NCI-H1092 treated with DMSO at 0.1 percent for 48 hours (cell line): ENCODE results near the gene NPHS1.
"Not testable (repeated sequence)": the region's sequence is repeated elsewhere in the genome, so short reads cannot be mapped to it uniquely, and the experiment has no call there.

Experiments
- DNase-seq: peaks from one replicate; lab custom pipeline; 2025; lab: John Stamatoyannopoulos, UW

NPHS1 gene, protein sequence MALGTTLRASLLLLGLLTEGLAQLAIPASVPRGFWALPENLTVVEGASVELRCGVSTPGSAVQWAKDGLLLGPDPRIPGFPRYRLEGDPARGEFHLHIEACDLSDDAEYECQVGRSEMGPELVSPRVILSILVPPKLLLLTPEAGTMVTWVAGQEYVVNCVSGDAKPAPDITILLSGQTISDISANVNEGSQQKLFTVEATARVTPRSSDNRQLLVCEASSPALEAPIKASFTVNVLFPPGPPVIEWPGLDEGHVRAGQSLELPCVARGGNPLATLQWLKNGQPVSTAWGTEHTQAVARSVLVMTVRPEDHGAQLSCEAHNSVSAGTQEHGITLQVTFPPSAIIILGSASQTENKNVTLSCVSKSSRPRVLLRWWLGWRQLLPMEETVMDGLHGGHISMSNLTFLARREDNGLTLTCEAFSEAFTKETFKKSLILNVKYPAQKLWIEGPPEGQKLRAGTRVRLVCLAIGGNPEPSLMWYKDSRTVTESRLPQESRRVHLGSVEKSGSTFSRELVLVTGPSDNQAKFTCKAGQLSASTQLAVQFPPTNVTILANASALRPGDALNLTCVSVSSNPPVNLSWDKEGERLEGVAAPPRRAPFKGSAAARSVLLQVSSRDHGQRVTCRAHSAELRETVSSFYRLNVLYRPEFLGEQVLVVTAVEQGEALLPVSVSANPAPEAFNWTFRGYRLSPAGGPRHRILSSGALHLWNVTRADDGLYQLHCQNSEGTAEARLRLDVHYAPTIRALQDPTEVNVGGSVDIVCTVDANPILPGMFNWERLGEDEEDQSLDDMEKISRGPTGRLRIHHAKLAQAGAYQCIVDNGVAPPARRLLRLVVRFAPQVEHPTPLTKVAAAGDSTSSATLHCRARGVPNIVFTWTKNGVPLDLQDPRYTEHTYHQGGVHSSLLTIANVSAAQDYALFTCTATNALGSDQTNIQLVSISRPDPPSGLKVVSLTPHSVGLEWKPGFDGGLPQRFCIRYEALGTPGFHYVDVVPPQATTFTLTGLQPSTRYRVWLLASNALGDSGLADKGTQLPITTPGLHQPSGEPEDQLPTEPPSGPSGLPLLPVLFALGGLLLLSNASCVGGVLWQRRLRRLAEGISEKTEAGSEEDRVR (N-terminal part only)

DNA sequence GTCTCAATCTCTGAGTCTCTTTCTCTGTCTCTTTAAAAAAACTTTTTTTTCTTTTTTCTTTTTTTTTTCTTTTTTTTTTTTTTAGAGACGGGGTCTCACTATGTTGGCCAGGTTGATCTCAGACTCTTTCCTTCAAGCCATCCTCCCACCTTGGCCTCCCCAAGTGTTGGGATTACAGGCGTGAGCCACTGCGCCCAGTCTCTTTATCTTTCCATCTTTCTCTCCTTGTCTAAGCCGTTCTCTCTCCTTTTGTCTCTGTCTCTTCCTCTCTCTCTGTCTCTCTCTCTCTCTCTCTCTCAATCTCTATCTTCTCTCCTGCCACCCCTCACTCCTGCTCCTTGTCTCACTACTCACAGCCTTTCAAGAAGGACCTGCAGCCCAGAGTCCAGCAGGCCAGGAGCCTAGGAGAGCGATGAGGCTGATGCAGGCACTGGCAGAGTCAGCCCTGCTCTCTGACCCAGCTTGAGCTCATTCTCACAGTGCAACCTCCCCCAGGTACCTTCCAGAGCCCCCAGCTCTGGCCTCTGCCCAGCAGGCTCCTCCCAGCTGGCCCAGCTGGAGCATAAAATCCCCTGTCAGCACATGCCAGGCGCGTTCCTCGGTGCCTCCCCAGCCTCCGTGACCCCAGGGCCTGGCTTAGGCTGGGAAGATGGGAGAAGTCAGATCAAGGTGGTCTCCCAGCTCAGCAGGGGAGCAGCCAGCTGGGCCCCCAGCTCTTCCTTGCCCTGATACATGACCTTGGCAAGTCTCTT lies at the start of gene NPHS1:
Gene NPHS1 (minus strand): TSS at position 476 of the 752 bp plus-strand sequence. CDS start 667 bp downstream, outside the sequence.
- DNase-seq = no peak

DNA sequence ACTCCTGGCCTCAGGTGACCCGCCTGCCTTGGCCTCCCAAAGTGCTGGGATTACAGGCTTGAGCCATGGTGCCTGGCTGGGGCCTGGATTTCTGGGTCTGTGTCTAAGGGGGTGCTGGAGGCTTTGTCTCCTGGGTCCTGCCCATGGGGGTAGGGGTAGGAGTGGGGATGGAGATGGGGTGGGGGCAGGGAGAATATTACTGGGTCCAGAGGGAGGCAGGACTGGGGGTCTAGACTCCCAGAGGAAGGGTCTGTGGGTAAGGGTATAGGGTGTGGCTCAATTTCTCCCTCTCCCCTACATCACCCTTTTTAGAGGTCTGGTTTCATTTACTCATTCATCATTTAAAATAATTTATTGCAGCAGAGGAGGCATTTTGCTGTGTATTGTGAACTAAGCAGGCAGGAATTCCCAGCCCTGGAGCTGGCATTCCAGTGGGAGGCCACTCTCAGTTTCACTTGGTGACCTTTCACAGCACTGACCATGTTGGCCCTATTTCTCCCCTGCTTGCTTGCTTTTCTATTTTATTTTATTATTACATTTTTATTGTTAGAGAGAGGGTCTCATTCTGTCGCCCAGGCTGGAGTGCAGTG lies 48.8 kb upstream of the NPHS1 start:
- DNase-seq = no peak

DNA sequence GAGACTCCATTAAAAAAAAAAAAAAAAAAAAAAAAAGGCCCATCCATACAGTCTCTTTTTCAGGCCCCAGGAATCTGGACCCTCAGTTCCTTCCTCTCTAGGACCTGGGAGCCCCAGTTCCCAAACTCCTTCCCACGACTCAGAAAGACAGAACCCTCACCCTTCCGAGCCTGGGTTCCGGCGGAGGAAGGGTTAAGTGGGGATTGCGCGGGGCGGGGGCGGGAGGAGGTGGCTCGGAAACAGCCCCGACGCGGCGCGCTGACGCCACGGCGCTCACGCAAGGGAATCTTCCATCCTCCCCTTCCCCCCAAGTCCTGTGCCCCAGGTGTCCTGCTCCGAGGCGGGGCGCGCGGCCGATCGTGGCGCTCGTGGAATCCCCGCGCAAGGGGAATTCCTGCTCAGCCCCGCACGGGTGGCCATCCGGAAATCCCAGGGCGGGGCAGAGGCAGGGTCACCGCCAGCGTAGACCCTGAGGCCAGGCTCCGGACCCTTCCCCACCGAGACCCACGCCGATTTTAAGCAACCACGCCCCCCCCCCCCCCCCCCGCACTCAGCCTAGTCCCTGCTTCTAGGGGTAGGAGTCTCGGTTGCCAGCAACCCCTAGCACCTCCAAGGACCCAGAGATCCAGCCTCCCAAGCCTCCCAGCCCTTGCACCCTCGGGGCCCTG lies 47.4 kb upstream of the NPHS1 start:
- peak; percentile 8 for DNase-seq

DNA sequence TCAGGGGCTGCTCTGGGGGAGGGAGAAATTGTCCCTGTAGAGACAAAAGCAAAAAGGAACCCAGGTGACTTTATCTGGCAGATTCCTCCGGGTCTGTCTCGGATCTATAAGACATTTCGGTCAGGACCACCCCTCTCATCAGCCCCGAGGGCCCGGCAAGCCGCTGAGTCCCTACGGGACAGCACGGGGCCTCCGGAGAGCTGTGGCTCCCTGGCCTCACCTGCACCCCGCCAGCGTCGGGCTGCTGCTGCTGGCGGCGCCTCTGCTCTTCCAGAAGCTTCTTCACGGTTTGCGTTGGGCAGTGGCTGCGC lies 46.1 kb upstream of the NPHS1 start:
- DNase-seq = no peak

DNA sequence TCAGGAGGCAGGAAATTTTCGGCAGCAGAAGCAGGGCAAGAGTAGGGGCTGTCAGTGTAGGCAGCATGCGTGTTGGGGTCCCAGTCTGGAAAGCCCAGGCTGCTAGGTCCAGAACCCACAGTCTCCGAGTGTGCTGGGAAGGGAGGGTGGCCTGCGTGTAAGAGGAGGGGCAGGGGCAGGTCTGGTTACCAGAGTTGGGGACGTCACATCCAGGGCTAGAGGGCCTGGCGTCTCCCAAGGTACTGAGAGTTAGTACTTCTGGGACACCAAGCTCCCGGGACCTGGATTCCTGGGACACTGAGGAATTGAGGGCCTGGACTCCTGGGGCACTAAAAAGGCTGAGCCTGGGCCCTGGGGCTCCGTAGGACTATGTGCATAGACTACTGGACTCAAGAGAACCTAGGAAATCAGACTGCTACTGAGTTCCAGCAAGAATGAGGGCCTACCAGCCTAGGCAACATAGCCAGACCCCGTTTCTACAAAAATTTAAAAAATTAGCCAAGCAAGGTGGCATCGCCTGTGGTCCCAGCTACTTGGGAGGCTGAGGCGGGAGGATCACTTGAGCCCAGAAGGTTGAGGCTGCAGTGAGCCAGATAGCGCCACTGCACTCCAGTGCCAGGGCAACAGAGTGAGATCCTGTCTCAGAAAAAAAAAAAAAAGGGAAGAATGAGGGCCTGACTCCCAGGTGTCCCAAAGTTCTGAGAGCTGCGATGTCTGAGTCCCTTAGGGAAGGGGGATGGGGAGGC lies 45.6 kb upstream of the NPHS1 start:
- DNase-seq = no peak

DNA sequence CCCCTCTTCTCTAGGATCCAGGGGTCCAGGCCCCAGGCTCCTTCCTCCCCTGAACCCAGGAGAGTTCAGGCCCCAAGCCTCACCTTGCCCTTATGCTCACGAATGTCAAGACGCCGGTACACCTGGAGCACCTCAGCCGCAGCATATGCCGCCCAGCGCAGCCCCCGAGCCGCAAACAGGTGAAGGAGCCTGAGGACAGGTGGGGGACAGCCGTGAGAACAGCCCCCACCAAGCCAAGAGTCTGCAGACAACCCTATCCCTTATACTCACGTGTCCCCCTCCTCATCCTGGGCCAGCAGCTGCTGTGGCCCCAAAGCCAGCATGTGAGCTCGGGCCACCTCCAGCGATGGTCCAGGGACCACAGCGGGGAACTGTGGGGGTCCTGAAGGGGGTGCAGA lies 44.3 kb upstream of the NPHS1 start:
- DNase-seq = no peak

DNA sequence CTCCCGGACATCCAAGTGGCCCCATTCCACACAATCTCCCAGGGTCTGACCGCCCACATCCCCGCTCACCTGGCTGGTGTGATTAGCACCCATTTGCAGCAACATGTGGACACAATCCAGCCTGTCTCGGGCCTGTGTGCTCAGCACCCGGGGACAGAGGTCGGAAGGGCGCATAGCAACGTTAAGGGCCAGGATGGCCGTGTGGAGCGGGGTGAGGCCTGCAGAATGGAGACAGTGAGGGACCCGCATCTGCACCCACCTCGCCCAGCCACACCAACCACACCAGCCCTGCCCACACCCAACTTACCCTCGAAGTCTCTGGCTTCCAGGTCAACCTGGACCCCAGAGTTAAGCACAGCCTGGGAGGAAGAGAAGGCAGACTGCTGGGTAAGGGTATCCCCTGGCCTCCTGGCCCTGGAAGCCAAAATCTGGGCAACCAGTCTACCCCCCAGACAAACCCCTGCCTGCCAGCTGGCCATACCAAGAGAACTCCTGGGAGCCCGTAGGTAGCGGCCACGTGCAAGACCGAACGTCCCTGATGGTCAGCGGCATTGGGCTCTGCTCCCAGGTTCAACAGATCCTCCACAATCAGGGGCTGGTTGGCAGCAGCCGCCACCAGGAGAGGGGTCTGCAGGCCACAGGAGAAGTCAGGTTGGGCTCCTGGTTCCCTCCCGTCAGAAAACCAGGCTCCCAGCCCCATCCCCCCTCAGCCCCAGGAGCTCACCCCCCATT lies 43.8 kb upstream of the NPHS1 start:
- DNase-seq = no peak

DNA sequence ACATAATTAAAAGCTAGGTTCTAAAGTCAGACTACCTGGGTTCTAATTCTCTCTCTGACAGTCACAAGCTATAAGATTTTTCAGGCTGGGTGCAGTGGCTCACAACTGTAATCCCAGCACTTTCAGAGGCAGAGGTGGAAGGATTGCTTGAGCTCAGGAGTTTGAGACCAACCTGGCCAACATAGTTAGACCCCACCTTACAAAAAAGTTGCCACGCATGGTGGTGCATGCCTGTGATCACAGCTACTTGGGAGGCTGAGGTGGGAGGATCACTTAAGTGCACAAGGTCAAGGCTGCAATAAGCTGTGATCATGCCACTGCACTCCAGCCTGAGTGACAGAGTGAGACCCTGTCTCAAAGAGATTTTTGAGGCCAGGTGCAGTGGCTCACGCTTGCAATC lies 42.0 kb upstream of the NPHS1 start:
- no peak for DNase-seq

DNA sequence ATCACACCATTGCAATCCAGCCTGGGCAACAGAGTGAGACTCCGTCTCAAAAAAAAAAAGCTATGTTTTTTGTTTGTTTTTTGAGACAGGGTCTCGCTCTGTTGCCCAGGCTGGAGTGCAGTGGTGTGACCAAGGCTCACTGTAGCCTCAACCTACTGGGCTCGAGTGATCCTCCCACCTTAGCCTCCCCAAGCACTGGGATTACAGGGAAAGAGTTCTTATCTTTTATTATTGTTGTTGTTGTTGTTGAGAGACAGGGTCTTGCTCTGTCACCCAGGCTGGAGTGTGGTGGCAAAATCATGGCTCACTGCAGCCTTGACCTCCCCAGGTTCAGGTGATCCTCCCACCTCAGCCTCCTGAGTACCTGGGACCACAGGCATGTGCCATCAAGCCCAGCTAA lies 39.5 kb upstream of the NPHS1 start:
- DNase-seq = not testable (repeated sequence)

DNA sequence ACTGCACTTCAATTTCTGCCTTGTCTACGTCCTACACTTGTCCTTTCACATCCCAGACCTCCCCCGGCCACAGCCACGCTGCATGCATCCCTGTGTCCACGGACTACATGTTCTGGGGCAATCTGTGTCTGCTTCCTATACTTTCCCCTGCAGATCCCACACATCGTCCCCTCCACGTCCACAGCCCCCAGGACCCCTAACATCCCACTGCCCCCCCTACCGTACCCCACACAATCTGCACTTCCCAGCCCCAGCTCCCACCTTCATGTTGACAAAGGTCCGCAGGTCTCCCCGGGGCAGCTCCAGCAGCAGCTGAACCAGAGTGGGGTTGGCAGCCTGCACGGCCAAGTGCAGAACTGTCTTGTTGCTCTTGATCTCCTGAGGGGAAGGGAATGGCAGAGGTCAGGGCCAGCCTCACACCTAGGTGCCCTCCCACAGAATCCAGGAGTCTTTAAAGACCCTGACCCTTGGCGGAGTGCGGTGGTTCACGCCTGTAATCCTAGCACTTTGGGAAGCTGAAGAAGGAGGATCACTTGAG lies 37.9 kb upstream of the NPHS1 start:
- no peak for DNase-seq

DNA sequence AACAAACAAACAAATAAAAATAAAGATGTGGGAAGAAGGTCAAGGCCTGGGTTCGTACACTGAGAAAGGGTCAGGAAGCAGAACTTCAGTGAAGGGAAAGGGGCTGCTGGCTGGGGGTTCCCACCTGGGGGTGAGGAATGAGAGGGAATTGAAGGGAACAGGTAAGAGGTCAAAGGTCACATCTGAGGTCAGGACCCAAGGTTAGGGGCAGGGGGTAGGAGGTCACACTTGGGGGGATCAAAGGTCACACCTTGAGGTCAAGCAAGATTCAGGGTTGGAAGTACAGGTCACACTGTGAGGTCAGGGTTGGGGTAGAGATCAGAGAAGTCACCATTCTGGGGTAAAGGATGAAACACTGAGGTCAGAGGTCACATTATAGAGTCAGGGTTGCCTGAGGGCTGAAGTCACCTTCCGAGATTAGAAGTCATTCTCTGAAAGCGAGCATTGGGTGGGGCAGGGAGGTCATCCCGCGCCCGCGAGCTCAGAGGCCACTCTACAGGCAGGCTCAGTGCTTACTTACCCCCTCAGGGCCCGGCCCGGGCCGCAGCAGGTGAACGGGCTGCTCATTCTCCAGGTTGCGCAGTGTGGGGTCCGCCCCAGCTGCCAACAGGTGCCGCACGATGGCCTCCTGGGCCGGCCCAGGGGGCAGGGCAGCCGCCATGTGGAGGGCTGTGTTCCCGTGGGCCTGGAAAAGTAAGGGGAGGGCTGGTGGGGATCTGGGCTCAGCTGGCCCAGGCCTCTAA lies 37.2 kb upstream of the NPHS1 start:
- no peak for DNase-seq

DNA sequence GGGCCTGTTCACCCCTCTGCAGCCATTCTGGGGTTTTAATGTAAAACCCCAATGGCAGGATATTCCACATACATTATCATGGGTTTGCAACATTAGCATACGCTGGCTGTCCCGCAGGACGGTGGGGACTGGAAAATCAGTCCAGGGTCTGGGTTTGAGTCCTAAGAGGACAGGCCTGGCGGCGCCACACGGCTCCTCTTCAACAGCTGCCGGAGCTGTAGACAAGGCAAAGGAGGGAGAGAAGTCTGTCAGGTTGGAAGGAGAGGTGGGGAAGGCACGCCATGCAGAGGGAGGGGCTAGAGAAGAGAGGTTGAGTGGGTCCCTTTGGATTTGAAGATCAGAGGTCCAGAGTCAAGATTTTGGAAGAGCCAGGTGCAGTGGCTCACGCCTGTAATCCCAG lies 36.1 kb upstream of the NPHS1 start:
- DNase-seq = no peak

DNA sequence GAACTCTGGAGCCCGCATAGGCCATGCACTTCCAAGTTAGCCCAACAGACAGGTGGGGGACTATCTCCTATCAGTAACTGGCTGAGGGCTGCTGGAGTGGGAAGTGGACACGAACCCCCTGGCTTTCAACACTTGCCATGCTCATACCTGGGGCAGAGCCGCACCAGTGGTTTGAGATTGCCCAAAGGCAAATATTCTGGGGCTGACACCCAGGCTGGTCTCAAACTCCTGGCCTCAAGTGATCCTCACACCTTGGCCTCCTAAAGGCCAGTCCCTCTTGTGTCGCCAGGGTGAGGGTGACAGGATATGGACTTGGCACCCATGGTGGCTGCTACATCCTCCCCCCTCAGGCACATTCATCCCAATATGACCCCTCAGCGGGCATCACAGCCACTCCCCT lies 34.9 kb upstream of the NPHS1 start:
- no peak for DNase-seq

DNA sequence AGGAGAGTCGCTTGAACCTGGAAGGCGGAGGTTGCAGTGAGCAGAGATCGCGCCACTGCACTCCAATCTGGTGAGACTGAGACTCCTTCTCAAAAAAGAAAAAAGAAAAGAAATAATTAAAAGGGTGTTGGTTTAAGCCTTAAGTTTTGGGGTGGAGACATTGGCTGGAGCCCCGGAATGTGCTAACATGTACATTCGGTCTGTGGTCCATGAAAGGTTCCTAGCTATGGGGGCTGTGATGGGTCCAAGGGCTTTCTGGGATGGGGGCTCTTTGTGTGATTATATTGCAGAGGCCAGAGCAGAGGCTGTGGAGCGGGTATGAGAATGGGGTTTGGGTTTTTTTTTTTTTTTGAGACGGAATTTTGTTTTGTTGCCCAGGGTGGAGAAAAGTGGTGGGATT lies 33.6 kb upstream of the NPHS1 start:
- DNase-seq = no peak

DNA sequence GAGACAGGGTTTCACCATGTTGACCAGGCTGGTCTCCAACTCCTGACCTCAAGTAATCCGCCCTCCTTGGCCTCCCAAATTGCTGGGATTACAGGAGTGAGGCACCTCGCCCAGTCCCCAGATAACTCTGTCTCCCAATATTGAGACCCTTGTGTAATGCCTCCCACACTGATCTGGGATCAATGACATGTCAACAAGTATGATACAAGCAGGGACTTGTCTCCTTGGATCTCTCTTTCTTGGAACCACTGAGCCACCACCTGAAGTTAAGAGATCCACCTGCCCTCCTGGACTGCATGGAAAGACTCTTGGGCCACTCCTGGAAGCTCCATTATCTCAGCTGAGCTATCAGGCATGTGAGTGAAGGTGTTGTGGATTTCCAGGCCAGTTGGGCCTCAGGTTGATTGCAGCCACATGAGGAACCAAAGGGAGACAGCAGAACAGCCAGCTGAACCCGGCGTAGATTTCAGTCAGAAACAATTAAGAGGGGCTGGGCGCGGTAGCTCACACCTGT lies 33.0 kb upstream of the NPHS1 start:
- DNase-seq = no peak

DNA sequence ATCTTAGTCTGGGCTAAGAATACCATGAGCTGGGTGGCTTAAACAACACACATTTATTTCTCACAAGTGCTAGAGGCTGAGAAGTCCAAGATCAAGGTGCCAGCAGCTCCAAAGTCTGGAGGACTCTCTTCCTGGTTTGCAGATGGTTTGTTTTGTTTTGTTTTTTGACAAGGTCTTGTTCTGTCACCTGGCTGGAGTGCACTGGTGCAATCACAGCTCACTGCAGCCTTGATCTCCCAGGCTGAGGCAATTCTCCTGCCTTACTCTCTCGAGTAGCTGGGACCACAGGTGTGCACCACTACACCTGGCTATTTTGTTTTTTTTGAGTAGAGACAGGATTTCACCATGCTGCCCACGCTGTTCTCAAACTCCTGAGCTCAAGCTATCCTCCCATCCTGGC lies 31.6 kb upstream of the NPHS1 start:
- no peak for DNase-seq

DNA sequence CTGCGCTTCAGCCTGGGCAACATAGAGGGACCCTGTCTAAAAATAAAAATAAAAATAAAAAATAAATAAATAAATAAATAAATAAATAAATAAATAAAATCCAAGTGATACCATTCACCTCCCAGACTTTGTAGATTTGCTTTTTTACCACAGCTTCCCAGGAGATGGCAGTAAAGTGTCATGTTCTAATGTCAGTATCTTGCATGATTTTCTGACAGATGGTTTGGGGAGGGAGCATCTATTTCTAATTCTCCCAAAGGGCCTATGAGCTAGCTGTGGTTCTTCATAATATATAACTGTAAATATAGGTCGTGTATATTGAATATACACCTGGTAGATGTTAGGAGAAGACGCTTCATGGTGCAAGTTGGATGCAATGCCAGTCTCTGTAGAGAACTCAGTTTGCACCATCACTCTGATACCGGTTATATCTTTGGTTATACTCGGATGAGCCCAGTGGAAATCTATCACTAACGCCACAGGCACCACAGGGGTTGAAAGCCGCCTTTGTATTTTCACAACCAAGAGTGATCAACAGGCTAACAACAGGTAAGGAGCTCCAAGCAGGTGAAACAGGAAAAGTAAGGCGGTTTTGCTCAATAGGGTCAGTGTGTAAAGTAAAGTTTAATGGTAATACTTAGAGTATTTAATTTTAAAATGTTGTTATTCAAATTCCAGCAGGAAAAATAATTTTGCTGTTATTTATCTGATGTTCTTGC lies 30.0 kb upstream of the NPHS1 start:
- DNase-seq = peak; percentile 79

DNA sequence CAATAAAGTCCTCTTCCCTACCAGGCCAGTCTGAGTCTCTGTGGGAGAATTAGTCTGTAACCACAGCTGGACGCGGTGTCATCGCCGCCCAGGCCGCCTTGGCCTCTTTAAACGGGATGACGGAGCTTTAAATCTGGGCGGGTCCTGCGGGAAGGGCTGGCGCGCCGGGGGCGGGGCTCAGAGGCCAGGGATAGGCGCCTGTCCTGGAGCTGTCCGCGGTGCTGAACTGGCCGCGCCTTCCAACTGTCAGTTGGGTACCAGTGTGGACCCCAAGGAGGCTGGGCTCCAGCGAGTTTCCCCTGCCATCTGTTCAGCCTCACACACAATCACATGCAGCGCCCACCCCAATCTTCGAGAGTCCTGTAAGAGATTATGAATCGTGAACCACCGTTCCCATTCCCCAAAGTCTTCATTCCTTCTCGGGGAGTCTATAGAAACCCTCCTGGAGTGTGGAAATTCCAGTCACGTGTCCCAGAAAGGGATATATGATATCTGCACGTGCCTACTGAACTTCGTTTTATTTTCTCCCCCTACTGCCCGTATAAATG lies 27.5 kb upstream of the NPHS1 start:
- DNase-seq = no peak
